T-helper 1 cell treated with Interleukin-12 subunit alpha and Interleukin-12 subunit beta and Interleukin-4 antibody, amounts not matched to agents 30 μg/mL and 1 μg/mL, for 36 hours (primary cell): ENCODE measurements around the gene LNP1.

Experiments used
- H3K27ac Mint-ChIP-seq: one replicate; pipeline ENCODE4 v1.8.0; 2021; ENCODE audit warnings: mild to moderate bottlenecking, mixed read lengths
- H3K27me3 Mint-ChIP-seq: one replicate; pipeline ENCODE4 v1.8.0; 2021; ENCODE audit warnings: low read depth, mixed read lengths
- H3K36me3 Mint-ChIP-seq: one replicate; pipeline ENCODE4 v1.8.0; 2021; ENCODE audit warnings: low read depth, mixed read lengths
- H3K4me1 Mint-ChIP-seq: one replicate; pipeline ENCODE4 v1.8.0; 2021; ENCODE audit warnings: low read depth, mixed read lengths
- H3K4me3 Mint-ChIP-seq: one replicate; pipeline ENCODE4 v1.8.0; 2021; ENCODE audit warnings: mild to moderate bottlenecking, moderate library complexity, mixed read lengths
- H3K9me3 Mint-ChIP-seq: one replicate; pipeline ENCODE4 v1.8.0; 2021; ENCODE audit warnings: mixed read lengths

LNP1 gene

GRCh38 chr3:100407977-100408532, 6.7 kb downstream of the LNP1 start:
- Mint-ChIP-seq H3K27ac (no peak overlapping the region), H3K4me1 (peaks cover 14% of the 10 kb centered on the region), H3K36me3 (peaks cover 17% of the 10 kb centered on the region), H3K27me3 (no peaks in the 10 kb centered on the region), H3K4me3 (no peak overlapping the region), H3K9me3 (peaks cover 23% of the 10 kb centered on the region)

DNA sequence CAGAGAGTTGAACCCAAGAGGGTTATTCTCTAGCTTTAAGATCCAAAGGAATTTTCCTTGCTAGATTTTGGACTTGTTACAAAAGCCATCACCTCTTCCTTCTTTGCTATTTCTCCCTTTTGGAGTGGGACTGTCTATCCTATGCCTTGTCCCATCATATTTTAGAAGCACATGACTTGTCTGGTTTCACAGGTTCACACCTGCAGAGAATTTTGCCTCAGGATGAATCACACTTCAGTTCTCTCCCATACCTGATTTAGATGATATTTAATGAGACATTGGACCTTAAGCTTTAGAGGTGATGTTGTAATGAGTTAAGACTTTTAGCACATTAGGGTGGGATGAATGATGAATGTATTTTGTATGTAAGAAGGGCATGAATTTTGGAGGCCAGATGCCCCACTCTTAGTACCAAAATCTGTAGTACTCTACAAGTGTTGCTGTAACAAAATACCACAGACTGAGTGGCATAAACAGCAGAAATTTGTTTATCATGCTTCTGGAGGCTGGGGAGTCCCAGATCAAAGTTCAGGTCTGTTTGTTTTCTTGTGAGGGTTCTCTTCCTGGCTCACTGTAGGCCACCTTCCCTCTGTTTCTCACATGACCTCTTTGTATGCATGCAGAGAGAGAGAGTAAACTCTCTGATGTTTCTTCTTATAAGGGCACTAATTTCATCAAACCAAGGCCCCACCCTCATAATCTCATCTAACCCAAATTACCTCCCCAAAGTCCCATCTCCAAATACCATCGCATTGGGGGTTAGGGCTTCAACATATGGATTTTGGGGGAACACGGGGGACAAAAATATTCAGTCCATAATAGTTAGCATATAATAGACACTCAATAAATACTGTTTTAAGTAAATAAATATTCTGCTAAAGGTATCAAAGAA, 10.0 kb downstream of the LNP1 start:
- no peak overlapping the region for H3K27ac Mint-ChIP-seq
- H3K4me1 Mint-ChIP-seq: no peaks in the 10 kb centered on the region
- H3K27me3 Mint-ChIP-seq: no peaks in the 10 kb centered on the region
- peaks cover 18% of the 10 kb centered on the region for H3K9me3 Mint-ChIP-seq
- H3K4me3 Mint-ChIP-seq: no peak overlapping the region
- H3K36me3 Mint-ChIP-seq: peaks cover 13% of the 10 kb centered on the region

DNA sequence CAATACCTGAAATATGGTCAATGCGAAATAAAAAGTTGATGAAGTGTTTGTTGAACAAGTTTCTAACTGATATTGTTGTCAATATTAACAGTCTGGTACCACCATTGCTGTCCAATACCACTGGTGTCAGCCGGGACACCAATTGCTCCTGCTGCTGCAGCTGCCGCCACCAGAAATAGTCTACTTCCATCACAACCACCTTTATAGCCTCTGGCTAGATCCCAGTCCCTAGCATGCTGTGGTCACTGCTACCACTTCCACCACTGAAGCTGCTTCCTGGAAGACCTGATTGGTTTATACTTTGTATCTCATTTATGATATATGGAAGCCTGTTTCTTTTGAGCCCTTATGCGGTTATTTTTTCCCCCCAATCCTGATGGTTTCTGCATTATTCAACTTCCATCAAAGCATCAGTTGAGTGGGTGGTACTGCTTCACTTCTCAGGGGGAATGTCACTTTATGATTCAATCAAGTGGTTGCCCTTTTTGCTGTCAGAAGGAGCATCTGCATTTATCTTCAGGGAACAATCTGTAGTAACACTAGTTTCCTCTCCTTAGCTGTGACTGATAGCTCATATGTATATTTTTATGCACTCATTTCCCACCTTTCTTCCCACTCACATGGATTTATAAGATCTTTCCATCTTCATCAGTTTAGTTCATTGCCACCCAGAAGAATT, 11.7 kb downstream of the LNP1 start:
- no peaks in the 10 kb centered on the region for H3K4me1 Mint-ChIP-seq
- H3K27me3 Mint-ChIP-seq: no peaks in the 10 kb centered on the region
- H3K36me3 Mint-ChIP-seq: peaks cover 5% of the 10 kb centered on the region
- no peak overlapping the region for H3K27ac Mint-ChIP-seq
- peaks cover 6% of the 10 kb centered on the region for H3K9me3 Mint-ChIP-seq
- no peak overlapping the region for H3K4me3 Mint-ChIP-seq

- Mint-ChIP-seq H3K27me3 (no peaks in the 10 kb centered on the region), H3K36me3 (peaks cover 4% of the 10 kb centered on the region), H3K4me1 (no peaks in the 10 kb centered on the region), H3K9me3 (peaks cover 3% of the 10 kb centered on the region), H3K4me3 (no peak overlapping the region), H3K27ac (no peak overlapping the region)
These were observed 12.3 kb downstream of the LNP1 start for GRCh38 chr3:100413613-100414012.

DNA sequence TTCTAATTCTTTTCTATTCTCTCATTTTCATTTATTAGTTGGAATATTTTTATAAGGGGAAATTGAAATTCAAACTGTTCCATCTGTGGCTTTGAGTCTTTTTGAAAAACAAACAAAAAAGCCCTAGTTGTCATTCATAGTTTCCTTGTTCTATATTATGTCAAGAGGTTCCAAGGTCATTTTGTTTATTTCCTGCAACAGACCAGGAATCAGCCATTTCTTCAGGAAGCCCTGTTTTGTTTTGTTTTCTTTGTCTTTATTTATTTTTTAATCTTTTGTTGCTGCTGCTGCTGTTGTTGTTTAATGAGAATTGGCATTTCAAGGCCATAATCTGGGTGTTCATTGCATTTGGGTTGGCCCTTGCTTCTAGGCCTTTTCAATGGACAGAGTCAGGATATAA, 14.8 kb downstream of the LNP1 start:
- Mint-ChIP-seq H3K36me3 (peaks cover 1% of the 10 kb centered on the region), H3K9me3 (no peaks in the 10 kb centered on the region), H3K4me1 (no peaks in the 10 kb centered on the region), H3K27me3 (peaks cover 11% of the 10 kb centered on the region), H3K4me3 (no peak overlapping the region), H3K27ac (no peak overlapping the region)

DNA sequence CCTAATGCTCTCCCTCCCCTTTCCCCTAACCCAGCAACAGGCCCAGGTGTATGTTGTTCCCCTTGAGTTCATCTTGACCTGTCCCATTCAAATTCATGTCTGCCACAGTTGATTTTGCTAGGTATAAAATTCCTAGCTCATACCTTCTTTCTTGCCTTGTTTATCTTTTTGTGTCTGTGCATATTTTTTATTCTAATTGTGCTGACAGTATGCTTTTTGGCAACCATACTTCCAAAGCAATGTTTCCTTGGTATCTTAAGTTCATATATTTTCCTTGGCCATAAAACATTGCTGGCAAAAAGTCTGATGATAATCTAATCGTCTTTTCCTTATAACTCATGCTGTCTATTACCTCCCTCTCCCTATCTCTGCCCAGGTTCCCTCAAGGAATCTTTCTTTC, 15.5 kb downstream of the LNP1 start:
- Mint-ChIP-seq H3K27me3 (peaks cover 12% of the 10 kb centered on the region), H3K36me3 (peaks cover 1% of the 10 kb centered on the region), H3K27ac (no peak overlapping the region), H3K4me1 (no peaks in the 10 kb centered on the region), H3K9me3 (no peaks in the 10 kb centered on the region), H3K4me3 (no peak overlapping the region)

GRCh38 chr3:100419406-100419805, 18.1 kb downstream of the LNP1 start:
- no peaks in the 10 kb centered on the region for H3K9me3 Mint-ChIP-seq
- H3K4me3 Mint-ChIP-seq: no peak overlapping the region
- no peak overlapping the region for H3K27ac Mint-ChIP-seq
- H3K27me3 Mint-ChIP-seq: peaks cover 14% of the 10 kb centered on the region
- no peaks in the 10 kb centered on the region for H3K36me3 Mint-ChIP-seq
- no peaks in the 10 kb centered on the region for H3K4me1 Mint-ChIP-seq

DNA sequence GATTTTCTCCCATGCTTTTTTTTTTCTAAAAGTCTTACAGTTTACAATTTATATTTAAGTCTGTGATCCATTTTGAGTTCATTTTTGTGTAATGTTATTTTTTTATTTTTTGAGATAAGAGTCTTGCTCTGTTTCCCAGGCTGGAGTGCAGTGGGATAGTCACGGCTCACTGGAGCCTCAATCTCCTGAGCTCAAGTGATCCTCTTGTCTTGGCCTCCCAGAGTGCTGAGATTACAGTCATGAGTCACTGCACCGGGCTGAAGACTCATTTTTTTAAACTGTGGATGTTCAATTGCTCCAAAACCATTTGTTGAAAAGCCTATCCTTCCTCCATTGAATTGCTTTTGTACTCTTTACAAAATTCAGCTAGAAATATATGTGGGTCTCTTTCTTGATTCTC, 19.5 kb downstream of the LNP1 start:
- Mint-ChIP-seq H3K4me1 (no peaks in the 10 kb centered on the region), H3K27ac (no peak overlapping the region), H3K4me3 (no peak overlapping the region), H3K9me3 (no peaks in the 10 kb centered on the region), H3K36me3 (no peaks in the 10 kb centered on the region), H3K27me3 (peaks cover 14% of the 10 kb centered on the region)

- no peaks in the 10 kb centered on the region for H3K36me3 Mint-ChIP-seq
- H3K9me3 Mint-ChIP-seq: no peaks in the 10 kb centered on the region
- H3K27ac Mint-ChIP-seq: no peak overlapping the region
- peaks cover 14% of the 10 kb centered on the region for H3K27me3 Mint-ChIP-seq
- H3K4me3 Mint-ChIP-seq: no peak overlapping the region
- no peaks in the 10 kb centered on the region for H3K4me1 Mint-ChIP-seq
These were observed 22.3 kb downstream of the LNP1 start for GRCh38 chr3:100423611-100424010.

- Mint-ChIP-seq H3K27ac (no peak overlapping the region), H3K36me3 (no peaks in the 10 kb centered on the region), H3K4me1 (no peaks in the 10 kb centered on the region), H3K27me3 (peaks cover 14% of the 10 kb centered on the region), H3K4me3 (no peak overlapping the region), H3K9me3 (no peaks in the 10 kb centered on the region)
These were observed 22.9 kb downstream of the LNP1 start for GRCh38 chr3:100424261-100424660.

DNA sequence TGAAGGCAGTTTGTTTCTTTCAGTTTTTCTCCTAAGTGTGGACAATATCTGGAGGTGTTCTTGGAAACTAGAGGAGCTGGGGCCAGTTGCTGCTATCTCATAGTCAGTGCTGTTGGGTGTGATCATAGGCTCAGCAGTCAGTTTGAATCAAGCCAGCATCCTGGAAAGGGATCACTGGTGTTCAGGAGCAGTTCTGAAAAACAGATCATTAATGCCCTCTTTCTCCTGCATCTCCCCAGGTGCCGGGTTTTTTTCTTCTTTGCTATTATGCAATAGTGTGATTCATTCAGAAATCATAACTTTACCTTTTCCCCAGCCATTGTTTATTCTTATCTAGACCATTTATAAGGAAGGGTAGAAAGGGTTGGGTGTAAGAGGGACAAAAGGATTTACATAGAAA, 24.0 kb downstream of the LNP1 start:
- no peak overlapping the region for H3K27ac Mint-ChIP-seq
- no peak overlapping the region for H3K4me3 Mint-ChIP-seq
- H3K4me1 Mint-ChIP-seq: no peaks in the 10 kb centered on the region
- H3K9me3 Mint-ChIP-seq: no peaks in the 10 kb centered on the region
- no peaks in the 10 kb centered on the region for H3K36me3 Mint-ChIP-seq
- H3K27me3 Mint-ChIP-seq: peaks cover 8% of the 10 kb centered on the region

GRCh38 chr3:100426067-100426682, 24.8 kb downstream of the LNP1 start:
- Mint-ChIP-seq H3K4me1 (no peaks in the 10 kb centered on the region), H3K27ac (no peak overlapping the region), H3K36me3 (no peaks in the 10 kb centered on the region), H3K4me3 (no peak overlapping the region), H3K27me3 (peaks cover 3% of the 10 kb centered on the region), H3K9me3 (no peaks in the 10 kb centered on the region)

GRCh38 chr3:100427699-100428098, 26.4 kb downstream of the LNP1 start:
- Mint-ChIP-seq H3K4me1 (no peaks in the 10 kb centered on the region), H3K27ac (no peak overlapping the region), H3K9me3 (no peaks in the 10 kb centered on the region), H3K27me3 (no peaks in the 10 kb centered on the region), H3K36me3 (no peaks in the 10 kb centered on the region), H3K4me3 (no peak overlapping the region)

DNA sequence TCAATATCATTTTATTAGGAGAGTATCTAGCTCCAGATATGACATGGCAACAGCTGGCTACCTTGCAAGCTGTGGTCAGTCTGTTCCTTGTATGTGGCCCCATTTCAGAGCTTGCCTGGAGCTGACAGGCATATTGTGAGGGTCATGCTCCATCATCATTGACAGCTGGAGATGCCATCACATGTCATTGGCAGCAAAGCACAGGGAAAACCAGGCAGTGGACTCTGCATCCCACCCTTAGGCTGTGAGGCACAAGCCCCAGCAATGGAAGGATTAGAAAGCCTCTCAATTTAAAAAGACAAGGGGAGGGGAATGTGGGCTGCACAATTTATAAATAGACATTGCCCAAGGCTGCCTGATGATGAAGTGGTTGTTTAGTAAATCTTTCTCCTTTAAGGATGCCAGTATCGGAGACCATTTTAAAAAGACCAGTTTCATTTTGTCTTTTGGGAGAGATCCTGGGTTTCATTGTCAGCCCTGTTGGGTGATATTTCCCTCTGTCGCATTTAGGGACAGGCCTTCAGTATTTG, 27.9 kb downstream of the LNP1 start:
- no peaks in the 10 kb centered on the region for H3K27me3 Mint-ChIP-seq
- H3K36me3 Mint-ChIP-seq: no peaks in the 10 kb centered on the region
- H3K27ac Mint-ChIP-seq: no peak overlapping the region
- H3K4me3 Mint-ChIP-seq: no peak overlapping the region
- no peaks in the 10 kb centered on the region for H3K4me1 Mint-ChIP-seq
- no peaks in the 10 kb centered on the region for H3K9me3 Mint-ChIP-seq
